Mucosa of descending colon (tissue), 3 donors: ENCODE measurements around the gene REXO1. TPM values are rescaled to one million over a fixed set of nuclear protein-coding genes. Genes with fewer than 3 reads are reported as not detected.

Experiments
- ATAC-seq: fragments of 200-7000 bp; cut with Tn5 transposase; one replicate; pipeline ENCODE4 v1.9.1; 2020; ENCODE audit warnings: mild to moderate bottlenecking, moderate library complexity
- DNase-seq, 3 donors: peaks; one replicate each; pipeline ENCODE4 v3.0.0-alpha.2; 2020
- H3K36me3 ChIP-seq: fragments of 200-600 bp; one replicate; pipeline ENCODE4 v1.8.0; 2021; ENCODE audit warnings: low read depth, mild to moderate bottlenecking
- H3K4me1 ChIP-seq: fragments of 200-600 bp; one replicate; pipeline ENCODE4 v1.8.0; 2021; ENCODE audit warnings: low read depth, mild to moderate bottlenecking
- H3K4me3 ChIP-seq: fragments of 200-600 bp; one replicate; pipeline ENCODE4 v1.8.0; 2021; ENCODE audit warnings: mild to moderate bottlenecking
- H3K9me3 ChIP-seq: fragments of 200-600 bp; one replicate; pipeline ENCODE4 v1.8.0; 2021; ENCODE audit warnings: mild to moderate bottlenecking
- intact Hi-C, 2 donors: fragments of 100-400 bp; cut with DNase I in 1 of 2; cut with micrococcal nuclease in 1 of 2; formaldehyde crosslinking; loops; one replicate each; pipeline versions ENCODE4 v1.11.0 to v1.11.1; 2022; cut with DNase I, micrococcal nuclease
- microRNA-seq: library from miRNA; unstranded; fragments of <30 nt; microRNA quantifications from one replicate; pipeline ENCODE4, GENCODE V29; 2019
- total RNA-seq, 3 donors: library from RNA; stranded (reverse); fragmentation: NEBNext Ultra II Directional in 2 of 3; extraction: Animal tissue kit (Norgen Biotek cat#: 25700) in 2 of 3; gene quantifications; one replicate each; pipeline versions ENCODE4 v1.2.1 to v1.2.4, GENCODE V29; 2021 to 2023
- TF ChIP-seq, protein P1 (sequence below): fragments of 200-600 bp; IDR thresholded peaks from one replicate; pipeline ENCODE4 v1.8.0; 2022; ENCODE audit warnings: antibody characterized with exemption, mild to moderate bottlenecking
- donor health status: DM: no; HTN: no; CAD: no; lungs with moderate emphysema.
- donor health status: DM: no; HTN: no; CAD: no.
- donor health status: DM: no; HTN: yes; CAD: no.

REXO1 gene
- total RNA-seq, 3 donors from 2014 or later, result 45.4 to 54.3 (median 50.2) TPM

DNA sequence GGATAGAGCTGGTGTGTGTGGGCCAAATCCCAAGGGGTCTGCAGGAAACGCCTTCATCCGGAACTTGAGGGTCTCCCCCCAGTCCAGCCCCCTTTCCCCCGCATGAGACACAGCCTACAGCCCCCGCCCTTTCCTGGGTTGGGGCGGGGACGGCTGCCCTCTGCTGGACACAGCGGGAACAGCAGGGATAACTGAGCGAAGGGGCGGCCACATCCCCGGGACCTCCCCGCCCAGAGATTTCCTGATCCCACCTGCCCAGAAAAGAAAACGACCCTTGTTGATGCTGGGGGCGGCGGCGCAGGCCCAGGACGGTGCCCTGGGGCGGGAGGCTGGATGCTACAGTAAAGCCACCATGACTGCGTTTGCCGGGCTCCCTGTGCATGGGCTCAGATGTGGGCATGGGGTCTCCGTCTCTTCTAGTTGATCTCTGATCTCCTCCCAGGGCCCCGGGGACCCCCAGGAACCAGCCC lies 80.8 kb downstream of the REXO1 start:
- DNase-seq, result peak in 2 of 3 donors; percentile 51 to 61

DNA sequence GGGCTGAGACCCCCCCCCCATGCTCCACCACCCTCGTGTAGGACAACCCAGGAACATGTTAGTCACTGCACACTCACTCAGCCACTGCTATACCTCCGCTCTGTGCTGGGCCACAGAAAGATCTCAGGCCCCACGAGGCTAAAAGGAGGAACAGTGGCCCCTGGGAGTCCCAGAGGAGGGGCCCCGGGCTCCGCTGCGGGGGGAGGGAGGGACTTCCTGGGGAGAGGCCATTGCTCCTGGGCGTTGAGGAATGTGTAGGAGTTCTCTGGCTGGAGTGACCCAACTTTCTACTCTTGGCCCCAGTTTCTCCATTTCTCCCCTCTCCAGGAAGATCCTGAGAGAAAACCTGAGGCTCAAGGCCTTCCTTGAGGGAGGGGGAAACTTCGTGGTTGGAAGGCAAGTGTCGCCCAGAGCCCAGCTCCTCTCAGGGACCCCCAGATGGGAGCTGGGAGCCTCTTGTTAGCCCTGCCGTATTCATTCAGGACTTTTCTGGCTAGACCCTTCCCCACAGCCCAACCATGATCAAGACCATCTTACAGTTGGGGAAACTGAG lies 81.4 kb downstream of the REXO1 start:
- peaks cover 12% of the 10 kb centered on the region for H3K9me3 ChIP-seq

More for the DNA sequence above, 80.8 kb downstream of the REXO1 start:
- Histone ChIP-seq H3K4me1 (no peaks in the 10 kb centered on the region), H3K4me3 (no peak overlapping the region), H3K9me3 (peaks cover 12% of the 10 kb centered on the region), H3K36me3 (no peaks in the 10 kb centered on the region)
- peak; percentile 82 for ATAC-seq
- TF ChIP-seq, protein P1, sequence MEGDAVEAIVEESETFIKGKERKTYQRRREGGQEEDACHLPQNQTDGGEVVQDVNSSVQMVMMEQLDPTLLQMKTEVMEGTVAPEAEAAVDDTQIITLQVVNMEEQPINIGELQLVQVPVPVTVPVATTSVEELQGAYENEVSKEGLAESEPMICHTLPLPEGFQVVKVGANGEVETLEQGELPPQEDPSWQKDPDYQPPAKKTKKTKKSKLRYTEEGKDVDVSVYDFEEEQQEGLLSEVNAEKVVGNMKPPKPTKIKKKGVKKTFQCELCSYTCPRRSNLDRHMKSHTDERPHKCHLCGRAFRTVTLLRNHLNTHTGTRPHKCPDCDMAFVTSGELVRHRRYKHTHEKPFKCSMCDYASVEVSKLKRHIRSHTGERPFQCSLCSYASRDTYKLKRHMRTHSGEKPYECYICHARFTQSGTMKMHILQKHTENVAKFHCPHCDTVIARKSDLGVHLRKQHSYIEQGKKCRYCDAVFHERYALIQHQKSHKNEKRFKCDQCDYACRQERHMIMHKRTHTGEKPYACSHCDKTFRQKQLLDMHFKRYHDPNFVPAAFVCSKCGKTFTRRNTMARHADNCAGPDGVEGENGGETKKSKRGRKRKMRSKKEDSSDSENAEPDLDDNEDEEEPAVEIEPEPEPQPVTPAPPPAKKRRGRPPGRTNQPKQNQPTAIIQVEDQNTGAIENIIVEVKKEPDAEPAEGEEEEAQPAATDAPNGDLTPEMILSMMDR, result peak; percentile 93
- intact Hi-C loops, result no loop called here

DNA sequence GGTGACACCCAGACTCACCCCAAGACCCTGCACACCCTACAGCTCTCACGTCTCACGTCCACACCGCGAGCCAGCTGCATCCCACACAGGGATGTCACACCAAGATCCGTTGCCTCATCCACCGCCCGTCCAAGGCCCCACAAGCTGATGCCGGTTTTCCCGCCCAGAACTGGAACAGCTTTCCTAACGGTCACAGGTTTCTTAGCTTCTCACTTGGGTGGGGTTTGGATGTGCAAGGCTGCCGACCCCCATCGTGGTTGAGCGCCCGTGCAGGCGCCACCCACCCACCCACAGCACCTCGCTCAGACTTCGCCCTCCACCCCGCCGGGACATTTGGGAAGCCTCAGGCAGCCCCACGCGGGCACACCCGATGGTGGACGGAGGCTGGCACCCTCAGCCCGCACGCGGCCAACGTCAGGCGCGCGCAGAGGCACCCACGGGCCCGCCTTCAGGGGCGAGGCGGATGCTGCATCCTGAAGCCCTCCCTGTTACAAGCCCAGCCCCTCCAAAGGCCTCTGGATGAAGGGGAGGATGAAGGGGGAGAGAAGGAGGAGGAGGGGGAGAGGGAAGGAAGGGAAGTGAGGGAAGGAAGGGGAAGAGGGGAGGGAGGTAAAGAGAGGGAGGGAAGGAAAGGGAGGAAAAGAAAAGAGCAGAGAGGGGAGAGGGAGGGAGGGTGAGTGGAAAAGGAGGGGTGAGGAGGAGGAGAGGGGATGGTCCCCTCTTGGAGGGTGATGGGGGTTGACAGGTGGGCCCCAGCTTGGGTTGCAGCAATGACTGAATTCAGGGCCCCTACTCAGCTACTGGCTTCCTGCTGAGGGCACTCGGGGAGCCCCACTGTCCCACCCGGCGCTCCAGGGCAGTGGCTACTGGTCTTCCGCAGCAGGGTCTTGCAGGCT lies 82.1 kb downstream of the REXO1 start:
- H3K36me3 ChIP-seq, result no peaks in the 10 kb centered on the region
- intact Hi-C loops, result no loop called here
- peaks cover 9% of the 10 kb centered on the region for H3K9me3 ChIP-seq
- H3K4me3 ChIP-seq, result no peak overlapping the region
- TF ChIP-seq, protein P1, result no peak
- ATAC-seq (no peak), DNase-seq (no peak)
- no peaks in the 10 kb centered on the region for H3K4me1 ChIP-seq

More for the DNA sequence above, 81.4 kb downstream of the REXO1 start:
- Histone ChIP-seq H3K4me3 (no peak overlapping the region), H3K36me3 (no peaks in the 10 kb centered on the region), H3K4me1 (no peaks in the 10 kb centered on the region)
- DNase-seq (no peak), ATAC-seq (no peak)
- TF ChIP-seq, protein P1, result no peak
- intact Hi-C loops, result no loop called here

Small RNA genes lying within 50 kb of the gene (microRNA-seq; reads per million reads assigned to microRNA genes)
- 1.2 reads per million for gene MIR1909

Other genes starting within 250 kb of the REXO1 start
- gene UQCR11, start 243.0 kb downstream of the REXO1 start, total RNA-seq, result 100 to 1,000 TPM; 265 to 301 (median 272) TPM
- 10 to 100 TPM; 54.4 to 57.7 (median 57.4) TPM for gene TCF3, start 195.9 kb downstream of the REXO1 start, total RNA-seq
- not detected for gene ONECUT3, start 95.0 kb downstream of the REXO1 start, total RNA-seq
- gene ATP8B3, start 36.2 kb downstream of the REXO1 start, total RNA-seq, result 1 to 10 TPM in 1 of 3 donors, under 1 TPM in 2; 0.55 to 1.2 (median 0.80) TPM
- gene KLF16, start 15.1 kb upstream of the REXO1 start, total RNA-seq, result 10 to 100 TPM; 22.6 to 26.5 (median 25.6) TPM
- 10 to 100 TPM; 60.9 to 65.8 (median 65.8) TPM for gene ABHD17A, start 37.0 kb upstream of the REXO1 start, total RNA-seq
- gene ADAT3, start 56.9 kb upstream of the REXO1 start, total RNA-seq, result 10 to 100 TPM; 12.5 to 21.9 (median 19.6) TPM
- 10 to 100 TPM; 57.2 to 61.3 (median 59.8) TPM for gene SCAMP4, start 56.9 kb upstream of the REXO1 start, total RNA-seq
- 10 to 100 TPM; 51.8 to 58.6 (median 56.7) TPM for gene CSNK1G2, start 92.7 kb upstream of the REXO1 start, total RNA-seq
- 10 to 100 TPM; 66.0 to 82.3 (median 71.5) TPM for gene BTBD2, start 167.2 kb upstream of the REXO1 start, total RNA-seq
- 100 to 1,000 TPM; 252 to 330 (median 304) TPM for gene MKNK2, start 202.8 kb upstream of the REXO1 start, total RNA-seq
- gene MOB3A, start 247.8 kb upstream of the REXO1 start, total RNA-seq, result 10 to 100 TPM; 39.8 to 76.8 (median 43.7) TPM
- gene IZUMO4, start 248.4 kb upstream of the REXO1 start, total RNA-seq, result 1 to 10 TPM; 2.2 to 5.3 (median 3.4) TPM